GM15510 (cell line): ENCODE data around the gene NPTXR.

Source experiments
- POLR2A ChIP-seq: IDR thresholded peaks from 3 replicates; pipeline ENCODE4 v1.6.1; 2011; ENCODE audit warnings: borderline replicate concordance; ENCODE audit not compliant: insufficient read length; ENCODE audit errors: extremely low read depth

The NPTXR gene

GRCh38 chr22:38864361-38865191, 20.7 kb upstream of the NPTXR start:
- peak; percentile 18 for TF ChIP-seq POLR2A

- no peak for TF ChIP-seq POLR2A
Observed at GRCh38 chr22:38863531-38864131, 19.8 kb upstream of the NPTXR start.

- TF ChIP-seq POLR2A: no peak
Observed at GRCh38 chr22:38862375-38863329, 18.8 kb upstream of the NPTXR start.

- TF ChIP-seq POLR2A: no peak
Observed at GRCh38 chr22:38861927-38862326, 18.1 kb upstream of the NPTXR start.

- TF ChIP-seq POLR2A: no peak
Observed at GRCh38 chr22:38861170-38861876, 17.5 kb upstream of the NPTXR start.

- TF ChIP-seq POLR2A: peak; percentile 14
Observed at GRCh38 chr22:38860283-38861169, 16.7 kb upstream of the NPTXR start.

- no peak for TF ChIP-seq POLR2A
Observed at GRCh38 chr22:38859581-38860282, 15.9 kb upstream of the NPTXR start.

GRCh38 chr22:38858492-38858891, 14.7 kb upstream of the NPTXR start:
- TF ChIP-seq POLR2A: no peak

GRCh38 chr22:38853196-38853651, 9.4 kb upstream of the NPTXR start:
- no peak for TF ChIP-seq POLR2A

GRCh38 chr22:38852522-38852921, 8.7 kb upstream of the NPTXR start:
- TF ChIP-seq POLR2A: no peak

GRCh38 chr22:38850941-38851849, 7.4 kb upstream of the NPTXR start:
- TF ChIP-seq POLR2A: no peak

- no peak for TF ChIP-seq POLR2A
Observed at GRCh38 chr22:38850399-38850798, 6.6 kb upstream of the NPTXR start.

GRCh38 chr22:38849811-38850210, 6.0 kb upstream of the NPTXR start:
- no peak for TF ChIP-seq POLR2A

- TF ChIP-seq POLR2A: no peak
Observed at GRCh38 chr22:38846412-38846811, 2.6 kb upstream of the NPTXR start.
